Thoracic aorta (tissue), 2 donors: ENCODE measurements around the gene ZSWIM4. TPM values are rescaled to one million over a fixed set of nuclear protein-coding genes. Genes with fewer than 3 reads are reported as not detected.
A peak's percentile ranks its signal among the peaks of the same experiment; 100 is the strongest.

Experiments
- ATAC-seq: fragments of 150-250 bp; one replicate; pipeline ENCODE4 v1.8.0; 2017; ENCODE audit warnings: low read depth; ENCODE audit not compliant: insufficient number of reproducible peaks, low FRiP score
- DNase-seq: peaks from one replicate; pipeline ENCODE4 v3.0.0-alpha.2; 2020; ENCODE audit warnings: low spot score
- H3K27ac ChIP-seq, 2 donors: fragments of 200-600 bp; sonication (generic); 1 replicate in 1 of 2; 2 replicates in 1 of 2; pipeline ENCODE4 v1.5.1; 2016; ENCODE audit warnings: mild to moderate bottlenecking in 2 of 2, moderate library complexity in 2 of 2
- H3K27me3 ChIP-seq: fragments of 200-600 bp; sonication (generic); replicated peaks from 2 replicates; pipeline ENCODE4 v1.6.0; 2016; ENCODE audit warnings: mild to moderate bottlenecking; ENCODE audit not compliant: insufficient read depth
- H3K36me3 ChIP-seq: fragments of 200-600 bp; sonication (generic); one replicate; pipeline ENCODE4 v1.5.1; 2016
- H3K4me1 ChIP-seq, 2 donors: fragments of 200-600 bp; sonication (generic); 1 replicate in 1 of 2; 2 replicates in 1 of 2; pipeline versions ENCODE4 v1.5.1 to v1.6.0; 2016; ENCODE audit warnings: low read depth in 2 of 2, mild to moderate bottlenecking in 1 of 2; ENCODE audit not compliant: control insufficient read depth in 1 of 2
- H3K4me3 ChIP-seq: fragments of 200-600 bp; sonication (generic); 2 replicates; pipeline ENCODE4 v1.5.1; 2016; ENCODE audit warnings: mild to moderate bottlenecking
- H3K9me3 ChIP-seq: fragments of 200-600 bp; sonication (generic); 2 replicates; pipeline ENCODE4 v1.5.1; 2016
- total RNA-seq, 2 donors: library from RNA; depleted of rRNA; stranded (reverse); fragments of >200 nt; gene quantifications; one replicate each; pipeline versions ENCODE4 v1.1.0 to v1.2.3, GENCODE V29; 2016
- TF ChIP-seq, protein P1 (sequence below): fragments of 200-600 bp; sonication (generic); IDR thresholded peaks from one replicate; pipeline ENCODE4 v1.5.1; 2019; ENCODE audit warnings: antibody characterized with exemption

ZSWIM4 gene
- total RNA-seq, 2 donors from 2014 or later: 9.5 to 11.8 TPM

DNA sequence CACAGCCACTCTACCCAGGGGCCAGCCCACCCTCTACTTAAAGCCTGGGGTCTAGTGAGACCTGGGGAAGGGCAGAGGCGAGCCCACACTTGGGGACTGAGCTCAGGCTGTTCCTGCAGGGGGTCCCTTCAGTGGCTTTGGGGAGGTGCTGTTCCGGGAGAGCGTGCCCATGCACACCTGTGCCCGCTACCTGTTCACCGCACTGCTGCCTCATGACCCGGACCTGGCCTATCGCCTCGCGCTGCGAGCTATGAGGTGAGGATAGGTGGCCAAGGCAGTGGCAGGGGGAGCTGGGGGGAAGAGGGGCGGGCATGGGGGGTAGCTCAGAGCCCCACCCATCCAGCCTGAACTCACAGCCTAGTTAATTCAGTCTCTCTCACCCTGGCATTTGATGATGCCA, 24.0 kb downstream of the ZSWIM4 start:
- no peak for DNase-seq
- H3K4me1 ChIP-seq: peaks cover 10 to 25% of the 10 kb centered on the region in 2 donors
- no peaks in the 10 kb centered on the region for H3K36me3 ChIP-seq
- H3K27ac ChIP-seq: no peak overlapping the region
- no peak for ATAC-seq
- TF ChIP-seq, protein P1, sequence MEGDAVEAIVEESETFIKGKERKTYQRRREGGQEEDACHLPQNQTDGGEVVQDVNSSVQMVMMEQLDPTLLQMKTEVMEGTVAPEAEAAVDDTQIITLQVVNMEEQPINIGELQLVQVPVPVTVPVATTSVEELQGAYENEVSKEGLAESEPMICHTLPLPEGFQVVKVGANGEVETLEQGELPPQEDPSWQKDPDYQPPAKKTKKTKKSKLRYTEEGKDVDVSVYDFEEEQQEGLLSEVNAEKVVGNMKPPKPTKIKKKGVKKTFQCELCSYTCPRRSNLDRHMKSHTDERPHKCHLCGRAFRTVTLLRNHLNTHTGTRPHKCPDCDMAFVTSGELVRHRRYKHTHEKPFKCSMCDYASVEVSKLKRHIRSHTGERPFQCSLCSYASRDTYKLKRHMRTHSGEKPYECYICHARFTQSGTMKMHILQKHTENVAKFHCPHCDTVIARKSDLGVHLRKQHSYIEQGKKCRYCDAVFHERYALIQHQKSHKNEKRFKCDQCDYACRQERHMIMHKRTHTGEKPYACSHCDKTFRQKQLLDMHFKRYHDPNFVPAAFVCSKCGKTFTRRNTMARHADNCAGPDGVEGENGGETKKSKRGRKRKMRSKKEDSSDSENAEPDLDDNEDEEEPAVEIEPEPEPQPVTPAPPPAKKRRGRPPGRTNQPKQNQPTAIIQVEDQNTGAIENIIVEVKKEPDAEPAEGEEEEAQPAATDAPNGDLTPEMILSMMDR: no peak
- H3K27me3 ChIP-seq: no peaks in the 10 kb centered on the region
- H3K9me3 ChIP-seq: no peaks in the 10 kb centered on the region
- no peak overlapping the region for H3K4me3 ChIP-seq

DNA sequence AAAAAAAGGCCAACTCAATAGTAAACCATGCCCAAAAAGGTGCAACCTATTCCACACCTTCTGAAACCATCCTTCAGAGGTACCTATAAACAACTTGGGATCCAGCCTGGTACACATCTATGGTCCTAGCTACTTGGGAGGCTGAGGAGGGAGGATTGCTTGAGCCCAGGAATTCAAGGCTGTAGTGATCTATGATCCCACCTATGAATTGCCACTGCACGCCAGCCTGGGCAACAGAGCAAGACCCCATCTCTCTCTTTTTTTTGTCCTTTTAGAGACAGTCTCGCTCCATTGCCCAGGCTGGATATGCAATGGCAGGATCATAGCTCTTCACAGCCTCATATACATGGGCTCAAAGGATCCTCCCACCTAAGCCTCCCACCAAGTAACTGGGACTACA, 26.0 kb downstream of the ZSWIM4 start:
- Histone ChIP-seq H3K36me3 (no peaks in the 10 kb centered on the region), H3K9me3 (no peaks in the 10 kb centered on the region), H3K4me1 (peaks cover 10 to 25% of the 10 kb centered on the region in 2 donors), H3K4me3 (no peak overlapping the region), H3K27me3 (no peaks in the 10 kb centered on the region), H3K27ac (peak overlapping the region; percentile 23 to 50)
- DNase-seq: no peak
- ATAC-seq: no peak
- TF ChIP-seq, protein P1: no peak

DNA sequence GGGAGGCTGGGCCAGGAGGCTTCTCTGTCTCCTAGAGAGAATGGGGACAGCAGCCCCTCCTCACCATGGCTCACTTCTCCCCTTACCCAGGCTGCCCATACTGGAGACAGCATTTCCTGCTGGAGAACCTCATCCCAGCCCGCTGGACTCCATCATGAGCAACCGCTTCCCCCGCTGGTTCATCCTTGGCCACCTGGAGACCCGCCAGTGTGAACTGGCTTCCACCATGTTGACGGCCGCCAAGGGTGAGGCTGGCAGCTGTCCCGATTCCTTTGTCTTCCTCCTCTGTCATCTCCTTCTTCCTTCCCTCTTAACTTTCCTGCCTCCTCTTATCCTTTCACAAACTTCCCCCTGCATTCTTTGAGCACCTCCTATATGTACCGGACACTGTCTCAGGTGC, 28.0 kb downstream of the ZSWIM4 start:
- no peak overlapping the region for H3K4me3 ChIP-seq
- no peaks in the 10 kb centered on the region for H3K36me3 ChIP-seq
- ATAC-seq (no peak), DNase-seq (no peak)
- TF ChIP-seq, protein P1: no peak
- H3K27ac ChIP-seq: peak overlapping the region; percentile 72 to 77
- no peaks in the 10 kb centered on the region for H3K9me3 ChIP-seq
- H3K4me1 ChIP-seq: peaks cover 10 to 25% of the 10 kb centered on the region in 2 donors
- no peaks in the 10 kb centered on the region for H3K27me3 ChIP-seq

DNA sequence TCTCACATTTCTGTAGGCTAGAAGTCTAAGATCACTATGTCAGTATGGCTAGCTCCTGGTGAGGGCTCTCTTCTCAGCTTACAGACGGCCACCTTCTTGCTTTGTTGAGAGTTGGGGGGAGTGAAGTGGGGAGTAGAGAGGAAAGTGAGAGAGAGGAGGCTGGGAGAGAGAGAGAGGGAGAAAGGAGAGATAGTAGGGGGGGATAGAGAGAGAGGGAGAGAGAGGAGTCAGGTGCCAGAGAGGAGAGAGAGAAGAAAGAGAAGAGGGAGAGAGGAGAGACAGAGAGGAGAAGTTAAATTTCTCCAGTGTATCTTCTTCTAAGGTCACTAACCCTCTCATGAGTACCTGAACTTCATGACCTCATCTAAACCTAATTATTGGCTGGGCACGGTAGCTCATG, 28.7 kb downstream of the ZSWIM4 start:
- no peak for DNase-seq
- TF ChIP-seq, protein P1: no peak
- peak overlapping the region; percentile 72 to 77 for H3K27ac ChIP-seq

DNA sequence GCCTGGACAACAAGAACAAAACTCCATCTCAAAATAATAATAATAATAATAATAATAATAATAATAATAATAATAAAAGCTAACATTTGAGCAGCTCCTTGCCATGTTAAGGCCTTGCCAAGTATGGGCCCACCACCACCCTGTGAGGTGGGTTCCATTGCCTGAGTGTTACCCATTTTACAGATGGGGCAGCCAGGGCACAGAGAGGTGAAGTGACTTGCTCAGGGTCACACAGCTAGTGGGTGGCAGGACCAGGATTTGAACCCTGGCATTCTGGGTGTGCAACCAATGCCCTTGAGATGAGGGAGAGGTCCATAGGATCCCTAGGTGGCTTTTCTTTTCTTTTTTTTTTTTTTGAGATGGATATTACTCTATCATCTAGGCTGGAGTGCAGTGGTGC, 29.5 kb downstream of the ZSWIM4 start:
- H3K9me3 ChIP-seq: no peaks in the 10 kb centered on the region
- DNase-seq (no peak), ATAC-seq (no peak)
- H3K27ac ChIP-seq: no peak overlapping the region
- no peak overlapping the region for H3K4me3 ChIP-seq
- H3K36me3 ChIP-seq: no peaks in the 10 kb centered on the region
- H3K27me3 ChIP-seq: no peaks in the 10 kb centered on the region
- TF ChIP-seq, protein P1: no peak
- H3K4me1 ChIP-seq: peaks cover 10 to 25% of the 10 kb centered on the region in 2 donors

More for the DNA sequence above, 28.7 kb downstream of the ZSWIM4 start:
- H3K27me3 ChIP-seq: no peaks in the 10 kb centered on the region
- ATAC-seq: no peak
- peaks cover 10 to 25% of the 10 kb centered on the region in 2 donors for H3K4me1 ChIP-seq
- H3K36me3 ChIP-seq: no peaks in the 10 kb centered on the region
- no peaks in the 10 kb centered on the region for H3K9me3 ChIP-seq
- H3K4me3 ChIP-seq: no peak overlapping the region
